ENCODE measurements around the gene CSMD2. TPM values are rescaled to one million over a fixed set of nuclear protein-coding genes. Genes with fewer than 3 reads are reported as not detected.
A peak's percentile ranks its signal among the peaks of the same experiment; 100 is the strongest.

Gene CSMD2
- polyA plus RNA-seq, 1 experiment, result 2.3 TPM

DNA sequence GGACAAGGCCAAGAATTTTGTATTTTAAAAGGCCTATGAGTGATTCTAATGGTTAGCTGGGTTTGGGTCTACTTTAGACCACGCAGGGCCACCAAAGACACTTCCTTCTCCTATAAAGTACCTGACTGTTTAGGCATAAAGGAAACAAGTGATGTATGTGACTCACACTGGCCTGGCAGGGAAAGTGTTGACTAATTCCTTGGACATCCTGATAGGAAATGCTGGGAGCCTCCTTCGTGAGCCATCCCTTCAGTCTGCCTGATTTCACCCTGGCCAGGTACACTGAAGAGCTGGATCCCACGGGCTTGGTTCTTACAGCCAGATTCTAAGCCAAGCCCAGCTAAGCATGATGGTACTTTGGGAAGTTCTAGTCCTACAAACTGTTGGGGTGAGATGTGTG is 401.6 kb downstream of the CSMD2 start:
- ChIA-PET CTCF (no interaction called here), POLR2A (no interaction called here)
- peak; percentile 11 for DNase-seq (ENCODE audit: low read depth, low spot score)
- Histone ChIP-seq H3K27ac (ENCODE audit: low read depth, low read length) (no peak overlapping the region), H3K27me3 (ENCODE audit: control insufficient read depth, insufficient read depth, low read length) (no peaks in the 10 kb centered on the region), H3K4me3 (ENCODE audit: low read depth, low read length) (no peak overlapping the region), H3K9me3 (ENCODE audit: control insufficient read depth, insufficient read depth, low read length) (no peaks in the 10 kb centered on the region)
- TF ChIP-seq, protein P1, sequence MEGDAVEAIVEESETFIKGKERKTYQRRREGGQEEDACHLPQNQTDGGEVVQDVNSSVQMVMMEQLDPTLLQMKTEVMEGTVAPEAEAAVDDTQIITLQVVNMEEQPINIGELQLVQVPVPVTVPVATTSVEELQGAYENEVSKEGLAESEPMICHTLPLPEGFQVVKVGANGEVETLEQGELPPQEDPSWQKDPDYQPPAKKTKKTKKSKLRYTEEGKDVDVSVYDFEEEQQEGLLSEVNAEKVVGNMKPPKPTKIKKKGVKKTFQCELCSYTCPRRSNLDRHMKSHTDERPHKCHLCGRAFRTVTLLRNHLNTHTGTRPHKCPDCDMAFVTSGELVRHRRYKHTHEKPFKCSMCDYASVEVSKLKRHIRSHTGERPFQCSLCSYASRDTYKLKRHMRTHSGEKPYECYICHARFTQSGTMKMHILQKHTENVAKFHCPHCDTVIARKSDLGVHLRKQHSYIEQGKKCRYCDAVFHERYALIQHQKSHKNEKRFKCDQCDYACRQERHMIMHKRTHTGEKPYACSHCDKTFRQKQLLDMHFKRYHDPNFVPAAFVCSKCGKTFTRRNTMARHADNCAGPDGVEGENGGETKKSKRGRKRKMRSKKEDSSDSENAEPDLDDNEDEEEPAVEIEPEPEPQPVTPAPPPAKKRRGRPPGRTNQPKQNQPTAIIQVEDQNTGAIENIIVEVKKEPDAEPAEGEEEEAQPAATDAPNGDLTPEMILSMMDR (IDR thresholded peaks at IDR 0.05; ENCODE audit: low read depth, low read length), result no peak

DNA sequence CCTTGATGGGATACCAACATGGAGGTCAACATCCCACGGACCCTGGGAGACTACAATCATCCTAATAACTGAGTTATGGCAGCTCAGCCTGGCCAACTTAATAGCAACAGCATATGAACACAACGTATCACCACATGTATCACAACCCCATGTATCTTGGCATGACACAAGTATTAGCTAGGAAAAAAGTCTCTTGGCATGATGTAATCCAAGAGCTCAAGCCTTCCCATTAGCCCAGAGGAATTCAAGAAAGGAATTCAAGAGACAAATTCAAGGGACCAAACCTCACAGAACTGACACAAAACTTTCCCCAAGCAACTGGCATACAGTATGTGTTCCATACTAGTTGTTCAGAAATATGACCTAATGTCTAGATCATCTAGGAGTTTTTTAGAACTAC is 402.1 kb downstream of the CSMD2 start:
- ChIA-PET CTCF (interaction anchor here (1.6 kb wide), 1 partner anchor 400 kb away, joined by 5 read pairs; no protein-coding TSS in a partner anchor), POLR2A (no interaction called here)
- Histone ChIP-seq H3K27me3 (ENCODE audit: control insufficient read depth, insufficient read depth, low read length) (no peaks in the 10 kb centered on the region), H3K9me3 (ENCODE audit: control insufficient read depth, insufficient read depth, low read length) (no peaks in the 10 kb centered on the region), H3K4me3 (ENCODE audit: low read depth, low read length) (no peak overlapping the region), H3K27ac (ENCODE audit: low read depth, low read length) (no peak overlapping the region)
- TF ChIP-seq, protein P1 (IDR thresholded peaks at IDR 0.05; ENCODE audit: low read depth, low read length), result no peak
- DNase-seq (ENCODE audit: low read depth, low spot score), result no peak

DNA sequence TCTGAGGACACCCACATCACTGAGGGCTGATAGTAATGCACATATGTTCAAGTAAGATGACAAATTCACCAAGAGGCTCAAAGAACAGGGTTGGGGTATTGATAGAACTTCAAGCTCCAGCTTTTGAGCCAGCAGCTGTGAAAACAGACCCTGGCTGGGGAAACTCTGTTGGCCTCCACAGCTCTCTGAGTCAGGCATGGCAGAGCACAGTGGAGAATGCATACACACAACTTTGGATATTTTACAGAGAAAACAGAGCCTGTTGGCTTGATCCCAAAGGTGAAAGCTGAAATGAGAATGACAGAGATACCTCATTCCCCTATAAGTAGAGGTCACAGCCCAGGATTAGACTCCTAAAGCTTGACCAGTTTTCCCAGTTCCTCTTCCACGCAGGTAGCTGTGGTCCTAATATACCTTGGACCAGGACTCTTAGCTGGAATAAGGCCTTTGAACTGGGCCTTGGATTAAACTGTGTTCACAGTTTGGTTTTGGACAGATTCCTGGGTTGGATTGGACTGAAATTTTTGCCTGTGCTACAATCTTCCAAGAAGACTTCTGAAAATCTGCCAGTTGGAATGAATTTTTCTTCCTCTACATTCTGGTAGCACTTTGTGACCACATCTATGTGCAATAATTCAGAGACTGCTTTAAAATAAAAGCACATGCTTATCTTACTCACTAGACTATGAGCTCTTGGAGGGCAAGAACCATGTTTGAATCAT is 402.8 kb downstream of the CSMD2 start:
- ChIA-PET CTCF (interaction anchor here (1.6 kb wide), 1 partner anchor 401 kb away, joined by 5 read pairs; no protein-coding TSS in a partner anchor), POLR2A (no interaction called here)
- H3K4me3 ChIP-seq (ENCODE audit: low read depth, low read length), result no peak overlapping the region
- no peak overlapping the region for H3K27ac ChIP-seq (ENCODE audit: low read depth, low read length)
- H3K27me3 ChIP-seq (ENCODE audit: control insufficient read depth, insufficient read depth, low read length), result no peaks in the 10 kb centered on the region
- DNase-seq (ENCODE audit: low read depth, low spot score), result peak; percentile 39
- H3K9me3 ChIP-seq (ENCODE audit: control insufficient read depth, insufficient read depth, low read length), result no peaks in the 10 kb centered on the region
- TF ChIP-seq, protein P1 (IDR thresholded peaks at IDR 0.05; ENCODE audit: low read depth, low read length), result no peak

DNA sequence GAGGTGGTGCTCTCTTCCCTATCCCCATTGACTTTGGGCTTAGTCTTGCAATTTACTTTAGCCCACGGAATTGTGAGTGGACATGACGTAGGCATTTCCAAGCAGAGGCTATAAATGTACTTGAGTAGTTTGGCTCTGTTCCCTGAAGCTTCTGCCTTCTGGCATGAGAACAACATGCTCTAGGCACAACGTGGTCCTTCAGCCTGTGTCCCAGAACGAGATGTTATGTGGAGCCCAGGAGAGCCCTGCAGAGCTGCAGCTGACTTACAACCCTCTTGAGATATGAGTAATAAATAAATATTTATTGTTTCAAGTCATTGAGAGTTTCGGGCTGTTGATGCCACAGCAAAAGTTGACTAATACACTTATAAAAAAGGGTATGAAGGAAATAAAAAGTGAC is 406.3 kb downstream of the CSMD2 start:
- ChIA-PET POLR2A (no interaction called here), CTCF (no interaction called here)
- Histone ChIP-seq H3K9me3 (ENCODE audit: control insufficient read depth, insufficient read depth, low read length) (no peaks in the 10 kb centered on the region), H3K4me3 (ENCODE audit: low read depth, low read length) (no peak overlapping the region), H3K27me3 (ENCODE audit: control insufficient read depth, insufficient read depth, low read length) (no peaks in the 10 kb centered on the region), H3K27ac (ENCODE audit: low read depth, low read length) (no peak overlapping the region)
- TF ChIP-seq, protein P1 (IDR thresholded peaks at IDR 0.05; ENCODE audit: low read depth, low read length), result no peak
- peak; percentile 11 for DNase-seq (ENCODE audit: low read depth, low spot score)

DNA sequence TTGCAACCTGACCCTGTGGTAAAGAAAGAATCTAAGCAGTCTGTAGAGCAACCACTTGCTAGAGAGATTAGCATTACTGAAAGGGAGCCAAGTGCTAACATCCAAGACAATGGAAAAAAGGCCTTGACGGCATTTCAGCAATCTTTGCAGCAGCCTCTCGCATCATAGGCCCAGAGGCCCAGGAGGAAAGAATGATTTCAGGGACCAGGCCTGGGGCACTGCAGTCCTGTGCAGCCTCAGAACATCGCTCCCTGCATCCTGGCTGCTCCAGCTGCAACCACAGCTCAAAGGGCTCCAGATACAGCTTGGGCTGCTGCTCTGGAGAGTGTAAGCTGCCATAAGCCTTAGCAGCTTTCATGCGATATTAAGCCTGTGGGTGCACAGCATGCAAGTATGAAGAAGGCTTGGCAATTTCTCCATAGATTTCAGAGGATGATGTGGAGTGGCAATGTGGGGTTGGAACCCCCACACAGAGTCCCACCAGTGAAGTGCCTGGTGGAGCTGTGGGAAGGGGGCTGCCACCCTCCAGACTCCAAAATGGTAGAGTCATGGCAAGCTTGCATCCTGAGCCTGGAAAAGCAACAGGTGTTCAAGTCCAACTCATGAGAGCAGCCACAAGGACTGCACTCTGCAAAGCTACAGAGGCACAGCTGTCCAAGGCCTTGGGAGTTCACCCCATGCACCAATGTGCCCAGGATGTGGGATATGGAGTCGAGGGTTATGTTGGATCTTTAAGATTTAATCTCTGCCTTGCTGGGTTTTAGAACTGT is 411.8 kb downstream of the CSMD2 start:
- Histone ChIP-seq H3K4me3 (ENCODE audit: low read depth, low read length) (no peak overlapping the region), H3K27ac (ENCODE audit: low read depth, low read length) (no peak overlapping the region), H3K27me3 (ENCODE audit: control insufficient read depth, insufficient read depth, low read length) (no peaks in the 10 kb centered on the region), H3K9me3 (ENCODE audit: control insufficient read depth, insufficient read depth, low read length) (peaks cover 6% of the 10 kb centered on the region)
- ChIA-PET POLR2A (no interaction called here), CTCF (no interaction called here)
- TF ChIP-seq, protein P1 (IDR thresholded peaks at IDR 0.05; ENCODE audit: low read depth, low read length), result no peak
- no peak for DNase-seq (ENCODE audit: low read depth, low spot score)
